Activated CD8-positive, alpha-beta memory T cell treated with anti-CD3 and anti-CD28 coated beads for 48 hours (primary cell): ENCODE results near the gene SYN1.

Experiments
- DNase-seq, 3 experiments: peaks; one replicate each; pipeline ENCODE4 v3.0.0-alpha.2; 2020; ENCODE audit warnings: low read depth in 2 of 3, low spot score in 2 of 3

Gene SYN1

GRCh38 chrX:47634871-47635575 is 15.4 kb upstream of the SYN1 start:
- DNase-seq = no peak

GRCh38 chrX:47633689-47634590 is 14.3 kb upstream of the SYN1 start:
- no peak for DNase-seq

GRCh38 chrX:47632666-47633065 is 13.0 kb upstream of the SYN1 start:
- DNase-seq = no peak

GRCh38 chrX:47631676-47632075 is 12.0 kb upstream of the SYN1 start:
- no peak for DNase-seq

GRCh38 chrX:47629419-47630200 is 10.0 kb upstream of the SYN1 start, which contains the start of gene CFP:
Gene CFP (minus strand): TSS chrX:47629930. CDS start chrX:47629844, 86 bp downstream.
- DNase-seq = no peak

- DNase-seq = no peak
Measured at GRCh38 chrX:47628982-47629381, 9.3 kb upstream of the SYN1 start.

GRCh38 chrX:47625365-47625764 is 5.7 kb upstream of the SYN1 start:
- no peak for DNase-seq

- no peak for DNase-seq
Measured at GRCh38 chrX:47623540-47624027, 3.9 kb upstream of the SYN1 start.

GRCh38 chrX:47621851-47622250 is 2.2 kb upstream of the SYN1 start:
- no peak for DNase-seq

GRCh38 chrX:47620303-47620685 is 637 bp upstream of the SYN1 start:
- no peak for DNase-seq

- no peak for DNase-seq
Measured at GRCh38 chrX:47618923-47619485, 653 bp downstream of the SYN1 start.

- DNase-seq = no peak
Measured at GRCh38 chrX:47614618-47615017, 5.0 kb downstream of the SYN1 start.

GRCh38 chrX:47613082-47613481 is 6.6 kb downstream of the SYN1 start:
- no peak for DNase-seq

- no peak for DNase-seq
Measured at GRCh38 chrX:47612418-47612817, 7.2 kb downstream of the SYN1 start.

GRCh38 chrX:47611926-47612325 is 7.7 kb downstream of the SYN1 start:
- DNase-seq = no peak

- DNase-seq = no peak
Measured at GRCh38 chrX:47611489-47611888, 8.2 kb downstream of the SYN1 start.

- DNase-seq = no peak
Measured at GRCh38 chrX:47610511-47610910, 9.1 kb downstream of the SYN1 start.

GRCh38 chrX:47608130-47608810 is 11.4 kb downstream of the SYN1 start:
- no peak for DNase-seq

- DNase-seq = no peak
Measured at GRCh38 chrX:47607091-47607490, 12.6 kb downstream of the SYN1 start.

- DNase-seq = no peak
Measured at GRCh38 chrX:47605024-47605423, 14.6 kb downstream of the SYN1 start.
